A673 (cell line): ENCODE results near the gene REV3L.

ENCODE experiments used
- EZH2 ChIP-seq: fragments of 200-600 bp; sonication (generic); IDR thresholded peaks from 2 replicates; pipeline ENCODE4 v1.6.1; 2017; ENCODE audit warnings: borderline replicate concordance, low read depth, mild to moderate bottlenecking, mixed read lengths, antibody characterized with exemption, low read length; ENCODE audit not compliant: poor library complexity, severe bottlenecking
- TF ChIP-seq, protein P1 (sequence below): fragments of 300-800, 200-600 bp; sonication (generic); conservative IDR thresholded peaks from 2 replicates; pipeline ENCODE4 v1.5.1; 2017; ENCODE audit warnings: low read depth, mild to moderate bottlenecking, antibody characterized with exemption, low read length, moderate library complexity, mixed read lengths

DNA sequence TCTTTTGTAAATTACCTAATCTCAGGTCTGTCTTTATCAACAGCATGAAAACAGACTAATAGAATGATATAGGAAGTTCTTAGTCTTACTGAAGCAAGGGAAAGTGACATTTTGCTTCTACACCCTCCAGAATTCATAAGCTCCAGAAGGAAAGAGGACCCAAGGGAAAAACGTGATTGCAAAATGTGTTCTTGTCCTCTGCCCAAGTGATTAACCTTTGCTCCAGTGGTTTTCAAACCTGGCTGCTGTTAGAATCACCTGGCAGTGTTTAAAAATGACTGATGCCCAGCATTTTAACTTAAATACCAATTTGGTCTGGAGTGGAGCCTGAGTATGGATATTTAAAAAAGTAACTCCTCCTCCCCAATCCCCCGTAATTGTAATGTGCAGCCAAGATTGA is 204.3 kb downstream of the REV3L start:
- TF ChIP-seq, protein P1, sequence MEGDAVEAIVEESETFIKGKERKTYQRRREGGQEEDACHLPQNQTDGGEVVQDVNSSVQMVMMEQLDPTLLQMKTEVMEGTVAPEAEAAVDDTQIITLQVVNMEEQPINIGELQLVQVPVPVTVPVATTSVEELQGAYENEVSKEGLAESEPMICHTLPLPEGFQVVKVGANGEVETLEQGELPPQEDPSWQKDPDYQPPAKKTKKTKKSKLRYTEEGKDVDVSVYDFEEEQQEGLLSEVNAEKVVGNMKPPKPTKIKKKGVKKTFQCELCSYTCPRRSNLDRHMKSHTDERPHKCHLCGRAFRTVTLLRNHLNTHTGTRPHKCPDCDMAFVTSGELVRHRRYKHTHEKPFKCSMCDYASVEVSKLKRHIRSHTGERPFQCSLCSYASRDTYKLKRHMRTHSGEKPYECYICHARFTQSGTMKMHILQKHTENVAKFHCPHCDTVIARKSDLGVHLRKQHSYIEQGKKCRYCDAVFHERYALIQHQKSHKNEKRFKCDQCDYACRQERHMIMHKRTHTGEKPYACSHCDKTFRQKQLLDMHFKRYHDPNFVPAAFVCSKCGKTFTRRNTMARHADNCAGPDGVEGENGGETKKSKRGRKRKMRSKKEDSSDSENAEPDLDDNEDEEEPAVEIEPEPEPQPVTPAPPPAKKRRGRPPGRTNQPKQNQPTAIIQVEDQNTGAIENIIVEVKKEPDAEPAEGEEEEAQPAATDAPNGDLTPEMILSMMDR: no peak
- no peak for TF ChIP-seq EZH2
